ENCODE results near the gene TLR9. TPM values are rescaled to one million over a fixed set of nuclear protein-coding genes. Genes with fewer than 3 reads are reported as not detected.

Gene TLR9
- total and polyA plus RNA-seq, 11 donors, result 0.04 to 0.65 (median 0.22) TPM; not detected in 1

- Histone ChIP-seq H3K4me1 (peaks cover 5 to 50% (median 24%) of the 10 kb centered on the region in 12 donors), H3K27ac (peak overlapping the region in 1 of 12 donors; percentile 2), H3K4me3 (peak overlapping the region in 1 of 12 donors; percentile 18), H3K36me3 (peaks cover 0 to 3% (median 0%) of the 10 kb centered on the region in 9 donors), H3K9me3 (no peaks in the 10 kb centered on the region), H3K27me3 (no peaks in the 10 kb centered on the region)
- 89 to 94% (median 92%) methylated on average over 32 to 41 of the region's 41 CpGs for WGBS, 4 donors
- ATAC-seq (no peak), DNase-seq (no peak)
- no peak for TF ChIP-seq CTCF (IDR thresholded peaks at IDR 0.05)
- TF ChIP-seq POLR2A (IDR thresholded peaks at IDR 0.05), result no peak
- intact Hi-C loops (cut with DNase I), result loop anchor here in 6 of 10 donors (5.0 kb wide), 2 partner anchors 115 to 120 kb away; no protein-coding TSS in a partner anchor
Measured at GRCh38 chr3:52222319-52223221, 2.9 kb downstream of the TLR9 start.

GRCh38 chr3:52221563-52222318 lies 3.7 kb downstream of the TLR9 start:
- no peak for TF ChIP-seq CTCF (IDR thresholded peaks at IDR 0.05)
- no peaks in the 10 kb centered on the region for H3K27me3 ChIP-seq
- no peaks in the 10 kb centered on the region for H3K9me3 ChIP-seq
- H3K27ac ChIP-seq, result peak overlapping the region in 1 of 12 donors; percentile 2
- H3K4me3 ChIP-seq, result peak overlapping the region in 1 of 12 donors; percentile 18
- DNase-seq, result peak in 3 of 5 donors; percentile 25 to 49 (median 33)
- 80 to 87% (median 85%) methylated on average over 30 to 34 of the region's 34 CpGs for WGBS, 4 donors
- intact Hi-C loops (cut with DNase I), result loop anchor here in 7 of 10 donors (2.0 to 5.0 kb wide), 3 partner anchors 116 to 121 kb away; no protein-coding TSS in a partner anchor
- no peak for ATAC-seq
- H3K36me3 ChIP-seq, result no peaks in the 10 kb centered on the region
- H3K4me1 ChIP-seq, result peaks cover 5 to 58% (median 32%) of the 10 kb centered on the region in 12 donors

GRCh38 chr3:52221141-52221562 lies 4.3 kb downstream of the TLR9 start:
- no peak overlapping the region for H3K4me3 ChIP-seq
- WGBS, 4 donors, result 92 to 96% (median 93%) methylated on average over 24 to 27 of the region's 27 CpGs
- H3K27ac ChIP-seq, result no peak overlapping the region
- H3K4me1 ChIP-seq, result peaks cover 5 to 64% (median 38%) of the 10 kb centered on the region in 12 donors
- DNase-seq (no peak), ATAC-seq (no peak)
- H3K36me3 ChIP-seq, result no peaks in the 10 kb centered on the region
- no peaks in the 10 kb centered on the region for H3K27me3 ChIP-seq
- no peaks in the 10 kb centered on the region for H3K9me3 ChIP-seq
- intact Hi-C loops (cut with DNase I), result loop anchor here in 7 of 10 donors (2.0 to 5.0 kb wide), 3 partner anchors 116 to 121 kb away; no protein-coding TSS in a partner anchor
- TF ChIP-seq POLR2A (IDR thresholded peaks at IDR 0.05), result no peak
- TF ChIP-seq CTCF (IDR thresholded peaks at IDR 0.05), result no peak
